ENCODE results near the gene GALNS. TPM values are rescaled to one million over a fixed set of nuclear protein-coding genes. Genes with fewer than 3 reads are reported as not detected.

The GALNS gene
- total RNA-seq (2012; rRNA removed): 7.2 TPM in 2 replicates
- polyA plus RNA-seq (2012; rRNA removed): 30.2 and 32.5 TPM in 2 replicates
- 28.6 and 42.1 TPM in 2 replicates for polyA plus RNA-seq (2012; cell fraction: cytosol; rRNA removed)
- polyA plus RNA-seq (2012; cell fraction: nucleus; rRNA removed; ENCODE audit: low replicate concordance): 24.8 and 44.6 TPM in 2 replicates
- percentile 55 among the genes with signal in this experiment for Bru-seq, nascent RNA
- BruChase-seq, experiment 1, labeled RNA remaining after a 6-hour chase: percentile 76 among the genes with signal in this experiment
- percentile 68 among the genes with signal in this experiment for BruChase-seq, experiment 2, labeled RNA remaining after a 2-hour chase
- long read RNA-seq, full-length matches to known transcripts: 37 of 66 reads
- long read RNA-seq, partial matches to known transcripts: 7 of 66 reads
- long read RNA-seq, other reads (novel, unspliced or antisense): 22 of 66 reads

DNA sequence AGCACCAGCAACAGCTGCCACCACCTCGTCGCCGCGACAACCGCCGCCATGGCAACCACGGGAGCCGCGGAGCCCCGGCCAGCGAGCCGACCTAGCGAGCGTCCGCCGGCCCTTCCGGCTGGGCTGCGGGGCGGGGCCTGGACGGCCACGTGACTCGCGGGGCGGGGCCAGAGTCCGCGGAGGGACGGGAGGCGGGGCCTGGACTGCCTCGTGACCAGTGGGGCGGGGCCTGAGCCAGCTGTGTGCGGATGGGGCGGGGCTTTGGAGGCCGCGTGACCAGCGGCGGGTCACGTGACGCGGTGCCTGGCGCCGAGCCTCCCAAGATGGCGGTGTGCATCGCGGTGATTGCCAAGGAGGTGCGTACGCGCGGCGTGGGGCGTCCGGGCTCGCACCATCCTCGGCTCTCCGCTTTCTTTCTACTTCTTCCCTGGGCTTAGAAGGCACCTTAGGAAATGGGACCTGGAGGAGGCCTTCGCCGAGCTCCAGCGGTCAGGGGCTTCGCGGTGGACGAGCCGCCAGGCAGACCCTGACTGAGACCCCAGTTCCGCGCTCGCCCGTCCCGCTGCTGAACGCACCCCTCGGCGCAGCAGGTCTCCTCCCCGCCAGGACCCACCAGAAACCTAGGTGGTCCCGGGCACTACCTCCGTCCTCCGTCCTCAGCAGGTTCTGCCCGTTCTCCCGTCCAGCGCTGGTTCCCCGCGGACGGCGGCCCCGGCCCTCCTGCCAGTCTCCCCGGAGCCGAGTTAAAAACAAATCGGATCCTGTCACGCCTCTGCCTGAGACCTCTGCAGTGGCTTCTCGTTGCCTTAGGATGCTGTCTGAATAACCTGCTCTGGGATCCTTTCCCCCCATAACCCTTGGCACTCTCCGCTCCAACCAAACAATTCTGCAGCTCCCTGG, at the start of gene GALNS, which contains the start of gene TRAPPC2L:
Gene GALNS (minus strand): TSS at position 120 of the 900 bp plus-strand sequence. CDS start 70 bp downstream, at position 50.
Gene TRAPPC2L (plus strand): TSS at position 300 of the 900 bp plus-strand sequence. CDS start 24 bp downstream, at position 324.
- peak within 1 kb of the TSS; percentile 86 for H3K4ac ChIP-seq (ENCODE audit: low read depth, low read length)
- H3K56ac ChIP-seq (ENCODE audit: extremely low read depth, insufficient read depth, low read length): 0 out of 2 replicates have a peak within 1 kb of the TSS, but pooled peaks have one; percentile 45
- no TSS peak for BruUV-seq (replicated peaks)
- H3K36me3 ChIP-seq (ENCODE audit: control insufficient read depth, insufficient read depth, low read length): peaks cover 24% of the 10 kb centered on the region
- H3K4me2 ChIP-seq (ENCODE audit: low read depth, low read length): peak within 1 kb of the TSS; percentile 95
- POLR2A ChIA-PET (ENCODE audit: unreplicated experiment): interaction anchor here (0.8 kb wide), 1 partner anchor 11 kb away, joined by 3 read pairs; no protein-coding TSS in a partner anchor
- H2BK20ac ChIP-seq (ENCODE audit: low read depth, low read length): no peak within 1 kb of the TSS
- H2BK5ac ChIP-seq (ENCODE audit: low read depth, low read length, poor library complexity, severe bottlenecking): peak within 1 kb of the TSS; percentile 91
- peaks cover 9% of the 10 kb centered on the region for H3K4me1 ChIP-seq (ENCODE audit: control insufficient read depth, insufficient read depth, low read length)
- peak within 1 kb of the TSS; percentile 96 for H2AFZ ChIP-seq (replicated peaks; ENCODE audit: low read length, poor library complexity)
- no peak within 1 kb of the TSS for H2BK15ac ChIP-seq (ENCODE audit: low read depth, low read length)
- H3K9me1 ChIP-seq (ENCODE audit: insufficient read depth, low read length): 0 out of 2 replicates have a peak, but pooled peaks cover 4% of the 10 kb centered on the region
- peak within 1 kb of the TSS; percentile 65 for H4K5ac ChIP-seq (ENCODE audit: low read depth, low read length)
- dilution Hi-C loops (cut with HindIII; ENCODE audit: low sequenced_read_pairs, unreplicated experiment): no loop called here
- peak within 1 kb of the TSS; percentile 78 to 97; a peak in 3 of 4 replicates for H4K8ac ChIP-seq (ENCODE audit: low read depth in 2 of 2, low read length in 2 of 2)
- H3K14ac ChIP-seq (replicated peaks; ENCODE audit: low read depth, low read length): peak within 1 kb of the TSS; percentile 91
- H2BK120ac ChIP-seq (ENCODE audit: low read depth, low read length): no peak within 1 kb of the TSS
- H3K23ac ChIP-seq (ENCODE audit: low read depth, low read length): peak within 1 kb of the TSS; percentile 61
- ATAC-seq (ENCODE audit: low read depth): peak; percentile 98
- intact Hi-C loops (cut with micrococcal nuclease): loop anchor here (1.0 to 5.0 kb wide), 4 partner anchors 41 to 360 kb away; partner anchors contain the start of gene ZNF778
- 0% methylated on average over 31 of the region's 87 CpGs; no CpG with 5 or more reads in 1 of the 2 experiments for WGBS, 2 experiments (ENCODE audit: extremely low coverage in 2 of 2, insufficient read length in 1 of 2)
- DNase-seq: peak; percentile 91
- CTCF ChIA-PET: interaction anchor here (1.1 to 2.0 kb wide), 8 partner anchors 12 to 120 kb away, joined by 3 to 7 read pairs (median 5); partner anchors contain the start of gene APRT
- peak within 1 kb of the TSS; percentile 73 for H4K91ac ChIP-seq (ENCODE audit: insufficient read depth, low read depth, low read length)
- H3K27me3 ChIP-seq (ENCODE audit: control insufficient read depth, insufficient read depth, low read length): no peaks in the 10 kb centered on the region
- in situ Hi-C loops (cut with MboI; ENCODE audit: low sequenced_read_pairs): no loop called here
- H2AK5ac ChIP-seq (ENCODE audit: low read depth, low read length): peak within 1 kb of the TSS; percentile 82
- no peaks in the 10 kb centered on the region for H3K9me3 ChIP-seq (ENCODE audit: control insufficient read depth, insufficient read depth, low read length)
- H4K20me1 ChIP-seq (ENCODE audit: insufficient read depth, low read length): peaks cover 18% of the 10 kb centered on the region
- H3K18ac ChIP-seq (ENCODE audit: low read depth, low read length): no peak within 1 kb of the TSS
- H3K79me1 ChIP-seq (ENCODE audit: low read depth in 1 of 2, low read length in 2 of 2): peaks cover 9 to 38% of the 10 kb centered on the region in 2 experiments
- H2AK9ac ChIP-seq (replicated peaks; ENCODE audit: low read depth, low read length, poor library complexity): peak within 1 kb of the TSS; percentile 98
- peak within 1 kb of the TSS; percentile 86 for H3K27ac ChIP-seq (ENCODE audit: insufficient read depth, low read length)
- peak within 1 kb of the TSS; percentile 97 for H3K4me3 ChIP-seq (ENCODE audit: insufficient read depth, low read depth, low read length)
- H3K9ac ChIP-seq (ENCODE audit: low read depth, low read length): peak within 1 kb of the TSS; percentile 90
- TF ChIP-seq, protein P1, sequence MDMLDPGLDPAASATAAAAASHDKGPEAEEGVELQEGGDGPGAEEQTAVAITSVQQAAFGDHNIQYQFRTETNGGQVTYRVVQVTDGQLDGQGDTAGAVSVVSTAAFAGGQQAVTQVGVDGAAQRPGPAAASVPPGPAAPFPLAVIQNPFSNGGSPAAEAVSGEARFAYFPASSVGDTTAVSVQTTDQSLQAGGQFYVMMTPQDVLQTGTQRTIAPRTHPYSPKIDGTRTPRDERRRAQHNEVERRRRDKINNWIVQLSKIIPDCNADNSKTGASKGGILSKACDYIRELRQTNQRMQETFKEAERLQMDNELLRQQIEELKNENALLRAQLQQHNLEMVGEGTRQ (IDR thresholded peaks at IDR 0.05; ENCODE audit: low read depth, low read length): peak; percentile 100
- TF ChIP-seq CEBPB (IDR thresholded peaks at IDR 0.05; ENCODE audit: low read depth, low read length): no peak
- TF ChIP-seq MXI1 (IDR thresholded peaks at IDR 0.05; ENCODE audit: borderline replicate concordance, low read depth, low read length): peak; percentile 21; the same call in 1 of the 2 replicates
- no peak for TF ChIP-seq CHD1 (IDR thresholded peaks at IDR 0.05; ENCODE audit: low read depth, low read length)
- peak; percentile 80 for TF ChIP-seq POLR2A (IDR thresholded peaks at IDR 0.05; ENCODE audit: low read depth, low read length)
- peak; percentile 98 for TF ChIP-seq FOS (IDR thresholded peaks at IDR 0.05; ENCODE audit: low read depth, low read length)
- no peak for TF ChIP-seq RFX5 (IDR thresholded peaks at IDR 0.05; ENCODE audit: low read depth, low read length)
- TF ChIP-seq CTCF (conservative IDR thresholded peaks at IDR 0.05; ENCODE audit: low read depth, low read length): no peak
- TF ChIP-seq BHLHE40 (IDR thresholded peaks at IDR 0.05; ENCODE audit: low read depth, low read length): peak; percentile 82
- TF ChIP-seq NFE2L2 (IDR thresholded peaks at IDR 0.05; ENCODE audit: low read depth, low read length): no peak
- no peak for TF ChIP-seq MAFK (IDR thresholded peaks at IDR 0.05; ENCODE audit: low read depth, low read length)
- no peak for TF ChIP-seq SMC3 (IDR thresholded peaks at IDR 0.05; ENCODE audit: low read depth, low read length)
- no peak for TF ChIP-seq RAD21 (IDR thresholded peaks at IDR 0.05; ENCODE audit: low read length)

Measured in IMR-90 (cell line).